Naive thymus-derived CD4-positive, alpha-beta T cell (primary cell): ENCODE data around the gene IFT22. TPM values are rescaled to one million over a fixed set of nuclear protein-coding genes. Genes with fewer than 3 reads are reported as not detected.
A peak's percentile ranks its signal among the peaks of the same experiment; 100 is the strongest.
"Not testable (repeated sequence)": the region's sequence is repeated elsewhere in the genome, so short reads cannot be mapped to it uniquely, and the experiment has no call there.

Experiments used
- ATAC-seq: fragments of 150-1000 bp; cut with Tn5 transposase; 2 replicates; pipeline ENCODE4 v1.10.0; 2021; ENCODE audit warnings: mild to moderate bottlenecking, moderate library complexity
- CTCF ChIA-PET: fragments of 350-600 bp; sonication (Branson Sonifier 250); formaldehyde crosslinking; loops from one replicate; lab custom pipeline; 2021; ENCODE audit warnings: antibody characterized with exemption; lab: Charles Lee
- POLR2A ChIA-PET: fragments of 350-600 bp; sonication (Branson Sonifier 250); formaldehyde crosslinking; loops from one replicate; lab custom pipeline; 2021; ENCODE audit warnings: antibody characterized with exemption, inconsistent platforms; lab: Charles Lee
- DNase-seq, 9 donors: peaks; one replicate each; pipeline versions ENCODE4 v3.0.0 to v3.0.0-alpha.2; 2020 to 2022; ENCODE audit warnings: mixed read lengths in 1 of 9
- H3K27ac ChIP-seq: one replicate; pipeline ENCODE4 v1.7.0; 2013; ENCODE audit warnings: mild to moderate bottlenecking, low read depth, low read length, moderate library complexity
- H3K27me3 ChIP-seq, 2 donors: one replicate each; pipeline ENCODE4 v1.7.0; 2013; ENCODE audit warnings: low read length in 2 of 2, mild to moderate bottlenecking in 2 of 2, moderate library complexity in 2 of 2; ENCODE audit not compliant: control insufficient read depth in 2 of 2, insufficient read depth in 2 of 2
- H3K36me3 ChIP-seq, 3 experiments: 1 replicate in 2 of 3; 2 replicates in 1 of 3; pipeline ENCODE4 v1.7.0; 2013; ENCODE audit warnings: low read length in 3 of 3, mild to moderate bottlenecking in 3 of 3, moderate library complexity in 1 of 3; ENCODE audit not compliant: insufficient read depth in 3 of 3, control insufficient read depth in 2 of 3
- H3K4me1 ChIP-seq, 2 donors: one replicate each; pipeline ENCODE4 v1.7.0; 2013; ENCODE audit warnings: low read length in 2 of 2, mild to moderate bottlenecking in 2 of 2, moderate library complexity in 1 of 2; ENCODE audit not compliant: control insufficient read depth in 2 of 2, insufficient read depth in 2 of 2
- H3K4me3 ChIP-seq: 2 replicates; pipeline ENCODE4 v1.7.0; 2013; ENCODE audit warnings: mild to moderate bottlenecking, low read length
- H3K9me3 ChIP-seq, 3 experiments: 1 replicate in 2 of 3; 2 replicates in 1 of 3; pipeline ENCODE4 v1.7.0; 2013; ENCODE audit warnings: low read length in 3 of 3; ENCODE audit not compliant: control insufficient read depth in 2 of 3
- H3K27ac Mint-ChIP-seq, 9 donors: one replicate each; pipeline ENCODE4 v1.8.0; 2020 to 2022; ENCODE audit warnings: mixed read lengths in 9 of 9, mild to moderate bottlenecking in 8 of 9, moderate library complexity in 5 of 9, inconsistent platforms in 2 of 9
- H3K27me3 Mint-ChIP-seq, 5 donors: one replicate each; pipeline ENCODE4 v1.8.0; 2021 to 2022; ENCODE audit warnings: mixed read lengths in 5 of 5, mild to moderate bottlenecking in 1 of 5
- H3K36me3 Mint-ChIP-seq, 5 donors: one replicate each; pipeline ENCODE4 v1.8.0; 2020 to 2022; ENCODE audit warnings: mixed read lengths in 5 of 5, mild to moderate bottlenecking in 3 of 5, inconsistent platforms in 1 of 5
- H3K4me1 Mint-ChIP-seq, 7 donors: one replicate each; pipeline ENCODE4 v1.8.0; 2020 to 2022; ENCODE audit warnings: mixed read lengths in 7 of 7, mild to moderate bottlenecking in 3 of 7, inconsistent platforms in 1 of 7
- H3K4me3 Mint-ChIP-seq, 10 donors: one replicate each; pipeline ENCODE4 v1.8.0; 2020 to 2022; ENCODE audit warnings: mild to moderate bottlenecking in 10 of 10, mixed read lengths in 10 of 10, moderate library complexity in 6 of 10, inconsistent platforms in 2 of 10
- H3K9me3 Mint-ChIP-seq, 11 donors: one replicate each; pipeline ENCODE4 v1.8.0; 2020 to 2022; ENCODE audit warnings: mixed read lengths in 11 of 11, mild to moderate bottlenecking in 4 of 11, inconsistent platforms in 1 of 11, moderate library complexity in 1 of 11
- intact Hi-C, 2 donors: fragments of 100-400 bp; cut with micrococcal nuclease; formaldehyde crosslinking; loops; one replicate each; pipeline ENCODE4 v1.15.1; 2023
- polyA plus RNA-seq, 2 donors: library from polyadenylated mRNA; unstranded; fragments of 300-500 nt; fragmentation: Illumina TruSeq; gene quantifications; one replicate each; pipeline ENCODE4 v1.2.3, GENCODE V29; 2021
- total RNA-seq, 6 experiments: library from RNA in 5 of 6; stranded (reverse) in 5 of 6; gene quantifications; 1 replicate in 5 of 6; 2 replicates in 1 of 6; pipeline ENCODE4 v1.2.3 and lab custom pipeline; 2021 to 2026

IFT22 gene
- total and polyA plus RNA-seq, 7 experiments from 2014 or later = 3.7 to 12.3 (median 6.7) TPM

GRCh38 chr7:101293069-101294021 is 28.3 kb downstream of the IFT22 start:
- POLR2A ChIA-PET = interaction anchor here (0.6 kb wide), 1 partner anchor 75 kb away, joined by 3 read pairs; no protein-coding TSS in a partner anchor

GRCh38 chr7:101292566-101292965 is 29.0 kb downstream of the IFT22 start:
- not testable (repeated sequence) for H3K4me1 ChIP-seq, H3K27ac Mint-ChIP-seq, H3K4me3 Mint-ChIP-seq, DNase-seq, H3K36me3 Mint-ChIP-seq, H3K36me3 ChIP-seq, H3K4me1 Mint-ChIP-seq, H3K9me3 ChIP-seq, H3K9me3 Mint-ChIP-seq, H3K4me3 ChIP-seq, H3K27me3 ChIP-seq, H3K27ac ChIP-seq, ATAC-seq
- intact Hi-C loops = loop anchor here in 1 of 2 donors (10.0 kb wide), 1 partner anchor 212 kb away; no protein-coding TSS in a partner anchor
- POLR2A ChIA-PET = interaction anchor here (0.6 kb wide), 1 partner anchor 74 kb away, joined by 3 read pairs; no protein-coding TSS in a partner anchor
- H3K27me3 Mint-ChIP-seq = peaks cover 22 to 48% (median 31%) of the 10 kb centered on the region in 5 donors
- CTCF ChIA-PET = interaction anchor here (0.7 to 1.1 kb wide), 2 partner anchors 10 to 849 kb away, joined by 4 read pairs; no protein-coding TSS in a partner anchor

More at GRCh38 chr7:101293069-101294021, 28.3 kb downstream of the IFT22 start:
- H3K27me3 Mint-ChIP-seq = peaks cover 27 to 54% (median 33%) of the 10 kb centered on the region in 5 donors
- not testable (repeated sequence) for H3K27ac ChIP-seq, H3K9me3 Mint-ChIP-seq, H3K4me3 ChIP-seq, H3K4me1 ChIP-seq, H3K4me3 Mint-ChIP-seq, H3K36me3 ChIP-seq, H3K9me3 ChIP-seq, H3K4me1 Mint-ChIP-seq, H3K36me3 Mint-ChIP-seq, ATAC-seq, DNase-seq, H3K27me3 ChIP-seq
- intact Hi-C loops = loop anchor here in 1 of 2 donors (10.0 kb wide), 1 partner anchor 211 kb away; no protein-coding TSS in a partner anchor
- CTCF ChIA-PET = interaction anchor here (0.7 to 1.2 kb wide), 3 partner anchors 9 to 39 kb away, joined by 3 to 6 read pairs (median 4); no protein-coding TSS in a partner anchor
- H3K27ac Mint-ChIP-seq = peak overlapping the region in 1 of 9 donors; percentile 25

- H3K4me1 Mint-ChIP-seq, H3K4me3 ChIP-seq, H3K27ac Mint-ChIP-seq, H3K9me3 ChIP-seq, H3K4me3 Mint-ChIP-seq, H3K36me3 Mint-ChIP-seq, H3K27me3 ChIP-seq, H3K4me1 ChIP-seq, H3K9me3 Mint-ChIP-seq, H3K36me3 ChIP-seq, POLR2A ChIA-PET, H3K27ac ChIP-seq: not testable (repeated sequence)
- H3K27me3 Mint-ChIP-seq = peaks cover 18 to 35% (median 24%) of the 10 kb centered on the region in 5 donors
- intact Hi-C loops = loop anchor here in 1 of 2 donors (10.0 kb wide), 1 partner anchor 214 kb away; no protein-coding TSS in a partner anchor
- ATAC-seq (peak; percentile 78), DNase-seq (peak; percentile 15 to 68 (median 44))
- CTCF ChIA-PET = interaction anchor here (0.6 to 1.7 kb wide), 12 partner anchors 8 to 621 kb away, joined by 3 to 6 read pairs (median 3); partner anchors contain the start of gene UFSP1
These were observed 31.2 kb downstream of the IFT22 start for GRCh38 chr7:101290186-101291037.

GRCh38 chr7:101289687-101290086 is 31.9 kb downstream of the IFT22 start:
- H3K27ac ChIP-seq, H3K27me3 ChIP-seq, H3K36me3 ChIP-seq, H3K9me3 Mint-ChIP-seq, H3K36me3 Mint-ChIP-seq, DNase-seq, H3K4me1 Mint-ChIP-seq, H3K4me3 ChIP-seq, H3K4me1 ChIP-seq, H3K4me3 Mint-ChIP-seq, H3K9me3 ChIP-seq, POLR2A ChIA-PET: not testable (repeated sequence)
- H3K27ac Mint-ChIP-seq = peak overlapping the region in 1 of 9 donors; percentile 41
- H3K27me3 Mint-ChIP-seq = peaks cover 18 to 28% (median 21%) of the 10 kb centered on the region in 5 donors
- ATAC-seq = peak; percentile 20
- CTCF ChIA-PET = interaction anchor here (1.2 kb wide), 1 partner anchor 12 kb away, joined by 3 read pairs; no protein-coding TSS in a partner anchor
- intact Hi-C loops = loop anchor here in 1 of 2 donors (10.0 kb wide), 1 partner anchor 215 kb away; no protein-coding TSS in a partner anchor

- intact Hi-C loops = no loop called here
- Mint-ChIP-seq H3K4me1 (peaks cover 3 to 9% (median 5%) of the 10 kb centered on the region in 7 donors), H3K36me3 (peaks cover 0 to 4% (median 0%) of the 10 kb centered on the region in 5 donors), H3K9me3 (peaks cover 0 to 1% (median 0%) of the 10 kb centered on the region in 11 donors), H3K27me3 (peaks cover 13 to 21% (median 15%) of the 10 kb centered on the region in 5 donors), H3K4me3 (no peak overlapping the region), H3K27ac (no peak overlapping the region)
- Histone ChIP-seq H3K27me3 (no peaks in the 10 kb centered on the region), H3K4me1 (no peaks in the 10 kb centered on the region), H3K4me3 (no peak overlapping the region), H3K9me3 (no peaks in the 10 kb centered on the region), H3K27ac (no peak overlapping the region), H3K36me3 (no peaks in the 10 kb centered on the region)
- ChIA-PET CTCF (interaction anchor here (0.5 kb wide), 1 partner anchor 1158 kb away, joined by 3 read pairs; no protein-coding TSS in a partner anchor), POLR2A (no interaction called here)
- ATAC-seq = no peak
- DNase-seq = no peak
These were observed 33.2 kb downstream of the IFT22 start for GRCh38 chr7:101288439-101288838.

GRCh38 chr7:101287032-101287431 is 34.6 kb downstream of the IFT22 start:
- Mint-ChIP-seq H3K9me3 (peaks cover 0 to 1% (median 0%) of the 10 kb centered on the region in 11 donors), H3K27me3 (peaks cover 6 to 21% (median 9%) of the 10 kb centered on the region in 5 donors), H3K36me3 (peaks cover 0 to 4% (median 0%) of the 10 kb centered on the region in 5 donors), H3K27ac (no peak overlapping the region), H3K4me1 (peaks cover 3 to 17% (median 5%) of the 10 kb centered on the region in 7 donors), H3K4me3 (no peak overlapping the region)
- CTCF ChIA-PET = no interaction called here
- H3K9me3 ChIP-seq = no peaks in the 10 kb centered on the region
- POLR2A ChIA-PET = no interaction called here
- H3K4me1 ChIP-seq = no peaks in the 10 kb centered on the region
- no peak overlapping the region for H3K4me3 ChIP-seq
- intact Hi-C loops = no loop called here
- H3K36me3 ChIP-seq = no peaks in the 10 kb centered on the region
- ATAC-seq (no peak), DNase-seq (no peak)
- H3K27ac ChIP-seq = no peak overlapping the region
- no peaks in the 10 kb centered on the region for H3K27me3 ChIP-seq
